ENCODE measurements around the gene NCOA3.

Gene NCOA3

DNA sequence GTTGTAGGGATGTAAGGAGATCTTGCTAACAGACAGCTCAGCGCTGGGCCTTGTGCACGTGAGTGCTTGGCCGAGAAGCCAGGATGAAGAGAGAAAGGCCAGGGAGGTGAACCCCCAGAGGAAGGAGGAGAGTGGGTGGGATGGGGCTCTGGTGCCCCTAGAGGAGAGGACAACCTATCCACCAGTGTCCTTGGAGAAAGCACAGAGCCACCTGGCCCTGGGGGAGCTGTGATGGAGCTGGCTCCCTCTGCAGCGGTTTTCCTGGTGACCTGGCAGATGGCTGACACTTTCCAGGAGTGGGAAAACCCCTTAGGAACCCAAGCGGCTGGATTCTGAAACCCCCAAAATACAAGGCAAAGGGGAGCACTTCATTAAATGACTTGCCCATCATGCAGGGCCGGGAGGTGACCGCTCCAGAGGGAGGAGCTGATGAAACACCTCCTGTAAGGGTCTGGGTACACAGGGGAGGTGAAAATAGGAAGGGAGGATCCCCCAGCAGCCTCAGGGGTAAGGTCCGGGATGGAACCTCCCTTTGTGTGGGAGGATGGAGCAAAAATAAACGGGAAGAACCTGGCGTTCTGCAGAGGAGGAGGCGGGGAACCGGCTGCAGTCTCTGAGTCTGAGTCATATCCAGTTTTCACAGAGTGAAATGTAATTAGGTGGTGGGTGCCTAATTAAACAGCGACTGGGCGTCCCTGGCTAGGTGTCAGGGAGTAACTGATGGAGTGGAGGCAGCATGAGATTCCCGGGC, 203.2 kb downstream of the NCOA3 start:
- no peak for DNase-seq (ENCODE audit: low read depth in 2 of 2)

DNA sequence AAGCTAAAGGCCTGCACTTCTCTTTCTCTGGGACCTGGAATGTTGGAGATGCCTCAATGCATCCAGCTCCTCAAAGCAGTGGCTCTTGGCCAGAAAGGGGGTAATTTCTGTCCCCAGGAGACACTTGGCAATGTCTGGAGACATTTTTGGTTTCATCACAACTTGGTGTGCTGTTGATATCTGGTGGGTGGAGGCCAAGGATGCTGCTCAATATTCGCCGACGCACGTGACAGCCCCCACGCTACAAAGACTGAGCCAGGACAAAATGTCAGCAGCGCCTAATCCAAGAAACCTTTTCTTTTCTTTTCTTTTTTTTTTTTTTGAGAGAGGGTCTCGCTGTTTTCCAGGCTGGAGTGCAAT, 203.8 kb downstream of the NCOA3 start:
- DNase-seq (ENCODE audit: low read depth in 2 of 2): no peak

DNA sequence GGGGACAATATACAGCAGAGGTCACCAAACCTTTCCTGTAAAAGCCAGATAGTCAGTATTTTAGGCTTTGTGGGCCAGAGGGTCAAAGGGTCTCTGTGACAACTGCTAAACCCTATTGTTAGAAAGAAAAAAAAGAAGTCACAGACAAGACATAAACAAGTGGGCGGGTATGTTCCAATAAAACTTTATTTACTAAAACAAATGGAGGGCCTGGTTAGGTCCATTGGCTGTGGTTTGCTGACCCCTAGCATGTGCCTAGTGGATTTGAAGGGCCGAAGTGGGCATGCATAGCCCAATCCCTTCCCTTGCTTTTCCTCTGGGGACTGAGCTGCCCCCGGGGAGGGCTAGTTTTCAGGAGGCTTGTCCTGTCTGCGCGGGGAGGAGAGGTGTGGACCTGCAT, 204.7 kb downstream of the NCOA3 start:
- DNase-seq (ENCODE audit: low read depth in 2 of 2): no peak

All from fibroblast of skin of left biceps (primary cell).